Astrocyte of the cerebellum (primary cell): Measurements from ENCODE around the gene CHCHD6.

Experiments
- DNase-seq: peaks from one replicate; pipeline ENCODE4 v3.0.0-alpha.2; 2011; ENCODE audit warnings: low read depth
- H3K4me3 ChIP-seq: 2 replicates; pipeline ENCODE4 v1.5.1; 2011; ENCODE audit warnings: mild to moderate bottlenecking, low read depth, low read length, moderate library complexity
- CTCF ChIP-seq: IDR thresholded peaks from 2 replicates; pipeline ENCODE4 v1.5.1; 2012; ENCODE audit warnings: low read length, low read depth, moderate library complexity, mild to moderate bottlenecking; ENCODE audit errors: missing control alignments
- in situ Hi-C: cut with HindIII; loops from 2 replicates; pipeline ENCODE4 v1.10.0; 2017; ENCODE audit warnings: low sequenced_read_pairs

The CHCHD6 gene

GRCh38 chr3:126773167-126773566, 69.1 kb downstream of the CHCHD6 start:
- no peak for DNase-seq
- no peak overlapping the region for H3K4me3 ChIP-seq
- in situ Hi-C loops = no loop called here
- TF ChIP-seq CTCF = no peak

- in situ Hi-C loops = no loop called here
- TF ChIP-seq CTCF = no peak
- no peak overlapping the region for H3K4me3 ChIP-seq
- DNase-seq = no peak
Observed at GRCh38 chr3:126773783-126774182, 69.7 kb downstream of the CHCHD6 start.

DNA sequence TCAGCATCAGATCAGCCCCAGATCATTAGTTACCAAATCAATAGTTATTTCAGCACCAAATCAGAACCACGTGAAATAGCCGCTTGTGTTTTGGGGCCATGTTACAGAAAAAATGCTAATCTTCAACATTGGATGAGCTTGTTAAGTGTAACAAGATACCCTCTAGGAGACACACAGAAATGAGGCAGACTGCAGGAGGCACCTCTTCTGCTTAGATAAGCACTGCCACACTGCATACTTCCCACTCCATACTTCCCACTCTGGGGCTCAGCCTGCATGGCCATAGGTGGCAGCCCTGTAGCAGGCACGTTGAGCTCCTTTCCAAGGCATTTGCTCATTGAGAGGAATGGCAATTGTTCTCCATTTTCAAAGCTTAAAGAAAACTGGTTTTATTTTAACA, 73.3 kb downstream of the CHCHD6 start:
- in situ Hi-C loops = no loop called here
- TF ChIP-seq CTCF = no peak

DNA sequence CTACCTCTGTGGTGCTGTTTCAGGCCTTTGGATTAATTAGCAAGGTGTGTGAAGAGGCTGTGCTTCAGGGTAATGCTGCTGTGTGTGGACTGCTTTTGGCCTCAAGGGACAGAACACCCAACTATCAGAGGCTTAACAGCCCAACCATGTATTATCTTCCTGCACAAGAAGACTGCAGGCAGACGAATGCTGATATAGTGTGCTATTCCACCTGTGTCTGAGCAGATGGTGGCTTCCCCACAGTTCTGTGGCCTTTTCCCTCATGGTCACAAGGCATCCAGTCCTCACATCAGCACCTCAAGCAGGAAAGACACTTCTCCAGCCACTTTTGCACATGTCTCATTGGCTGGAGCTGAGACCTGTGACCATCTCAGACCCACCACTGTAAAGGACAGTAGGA, 76.6 kb downstream of the CHCHD6 start:
- in situ Hi-C loops = no loop called here
- DNase-seq = no peak
- H3K4me3 ChIP-seq = no peak overlapping the region
- no peak for TF ChIP-seq CTCF

More for the DNA sequence above, 73.3 kb downstream of the CHCHD6 start:
- DNase-seq = no peak
- H3K4me3 ChIP-seq = no peak overlapping the region

DNA sequence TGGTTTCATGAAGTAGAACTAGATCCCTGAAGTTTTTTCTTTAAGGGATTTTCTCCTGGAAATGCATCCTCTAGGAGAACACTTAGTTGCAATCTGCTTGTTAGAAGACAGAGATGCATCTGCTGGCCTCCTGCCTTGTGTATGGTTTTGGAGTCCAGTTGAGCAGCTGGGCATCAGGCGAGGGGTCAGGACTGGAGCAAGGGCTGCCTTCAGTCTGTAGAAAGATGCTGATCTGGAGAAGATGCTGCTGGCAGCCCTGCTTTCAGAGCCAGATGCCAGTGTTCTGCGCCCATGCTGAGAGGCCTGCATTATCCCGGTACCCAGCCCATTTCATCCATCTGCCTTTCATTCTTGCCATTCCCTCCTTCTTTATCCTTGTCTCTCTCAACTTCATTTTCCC, 77.4 kb downstream of the CHCHD6 start:
- TF ChIP-seq CTCF = no peak
- no peak overlapping the region for H3K4me3 ChIP-seq
- DNase-seq = no peak
- in situ Hi-C loops = no loop called here

DNA sequence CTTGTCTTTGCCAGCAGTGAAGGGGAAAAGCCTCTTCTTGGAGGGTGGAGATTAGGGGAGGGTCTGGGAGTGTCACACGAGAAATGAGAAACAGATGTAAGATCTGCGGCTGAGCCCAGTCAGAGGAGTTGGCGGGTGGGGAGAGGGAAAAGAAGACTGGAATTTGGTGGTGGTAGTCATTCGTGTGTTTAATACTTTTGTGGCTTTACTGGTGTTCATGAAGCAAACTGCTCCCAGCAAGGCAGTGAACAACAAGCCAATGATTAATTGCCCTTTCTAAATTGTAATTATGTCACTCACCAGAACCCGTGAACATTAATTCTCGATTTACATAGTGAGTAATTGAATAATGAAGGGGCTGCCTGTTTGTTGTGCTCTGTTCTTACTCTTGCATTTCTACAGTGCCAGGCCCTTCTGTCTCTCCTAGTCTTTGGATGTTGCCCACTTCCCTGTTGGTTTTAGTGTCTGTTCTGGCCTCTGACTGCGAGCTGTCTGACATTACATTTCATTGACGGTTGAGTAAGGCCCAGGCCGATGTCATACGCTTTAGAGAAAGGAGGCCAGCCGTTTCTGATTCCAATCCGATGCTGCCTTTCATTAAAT, 78.0 kb downstream of the CHCHD6 start:
- in situ Hi-C loops = no loop called here
- H3K4me3 ChIP-seq = no peak overlapping the region
- no peak for TF ChIP-seq CTCF
- peak; percentile 90 for DNase-seq
